Sigmoid colon (tissue), 4 donors: Measurements from ENCODE around the gene NCF4.

ENCODE experiments used
- EP300 ChIP-seq, 4 donors: sonication (generic); formaldehyde crosslinking; IDR thresholded peaks; one replicate each; pipeline ENCODE4 v1.6.1; 2017; ENCODE audit warnings: antibody characterized with exemption in 4 of 4
- POLR2A ChIP-seq, 2 donors: fragments of 450-650 bp; IDR thresholded peaks; one replicate each; pipeline ENCODE4 v1.6.1; 2016; ENCODE audit warnings: antibody characterized with exemption in 2 of 2, mild to moderate bottlenecking in 2 of 2, moderate library complexity in 2 of 2
- POLR2AphosphoS5 ChIP-seq, 4 donors: sonication (generic); formaldehyde crosslinking; IDR thresholded peaks; one replicate each; pipeline ENCODE4 v1.6.1; 2017; ENCODE audit warnings: antibody characterized with exemption in 4 of 4
- TF ChIP-seq, protein P1 (sequence below), 4 experiments: fragments of 450-650 bp in 3 of 4; fragments of 200-600 bp in 1 of 4; IDR thresholded peaks; one replicate each; pipeline ENCODE4 v1.5.1; 2016 to 2019; ENCODE audit warnings: antibody characterized with exemption in 4 of 4, mild to moderate bottlenecking in 3 of 4, moderate library complexity in 2 of 4

DNA sequence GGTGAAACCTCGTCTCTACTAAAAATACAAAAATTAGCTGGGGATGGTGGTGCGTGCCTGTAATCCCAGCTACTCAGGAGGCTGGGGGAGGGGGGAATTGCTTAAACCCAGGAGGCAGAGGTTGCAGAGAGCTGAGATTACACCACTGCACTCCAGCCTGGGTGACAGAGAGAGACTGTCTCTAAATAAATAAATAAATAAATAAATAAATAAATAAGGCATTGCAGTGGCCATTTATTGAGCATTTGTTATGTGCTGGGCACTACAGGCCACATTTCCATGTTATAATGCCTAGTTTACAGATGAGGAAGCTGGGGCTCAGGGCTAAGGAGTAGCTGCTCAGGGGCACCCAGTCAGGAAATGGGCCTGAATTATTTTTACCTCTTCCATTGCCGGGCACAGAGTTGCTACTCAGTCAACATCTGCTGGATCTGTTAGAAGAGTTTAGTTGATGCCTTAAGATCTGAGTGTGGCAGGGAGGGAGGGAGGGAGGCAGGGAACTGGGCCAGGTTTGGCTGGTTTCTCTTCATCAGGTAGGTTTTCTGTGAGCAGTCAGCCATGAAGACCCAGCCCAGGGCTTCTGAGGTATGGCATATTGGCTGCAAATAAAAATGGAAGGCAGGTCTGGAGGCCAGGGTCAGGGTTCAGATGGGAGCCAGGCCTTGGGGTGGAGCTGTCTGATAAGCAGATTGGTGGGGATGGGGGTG lies 49.6 kb upstream of the NCF4 start:
- TF ChIP-seq EP300 (IDR thresholded peaks at IDR 0.05) = no peak
- TF ChIP-seq, protein P1, sequence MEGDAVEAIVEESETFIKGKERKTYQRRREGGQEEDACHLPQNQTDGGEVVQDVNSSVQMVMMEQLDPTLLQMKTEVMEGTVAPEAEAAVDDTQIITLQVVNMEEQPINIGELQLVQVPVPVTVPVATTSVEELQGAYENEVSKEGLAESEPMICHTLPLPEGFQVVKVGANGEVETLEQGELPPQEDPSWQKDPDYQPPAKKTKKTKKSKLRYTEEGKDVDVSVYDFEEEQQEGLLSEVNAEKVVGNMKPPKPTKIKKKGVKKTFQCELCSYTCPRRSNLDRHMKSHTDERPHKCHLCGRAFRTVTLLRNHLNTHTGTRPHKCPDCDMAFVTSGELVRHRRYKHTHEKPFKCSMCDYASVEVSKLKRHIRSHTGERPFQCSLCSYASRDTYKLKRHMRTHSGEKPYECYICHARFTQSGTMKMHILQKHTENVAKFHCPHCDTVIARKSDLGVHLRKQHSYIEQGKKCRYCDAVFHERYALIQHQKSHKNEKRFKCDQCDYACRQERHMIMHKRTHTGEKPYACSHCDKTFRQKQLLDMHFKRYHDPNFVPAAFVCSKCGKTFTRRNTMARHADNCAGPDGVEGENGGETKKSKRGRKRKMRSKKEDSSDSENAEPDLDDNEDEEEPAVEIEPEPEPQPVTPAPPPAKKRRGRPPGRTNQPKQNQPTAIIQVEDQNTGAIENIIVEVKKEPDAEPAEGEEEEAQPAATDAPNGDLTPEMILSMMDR (IDR thresholded peaks at IDR 0.05) = no peak
- TF ChIP-seq POLR2A (IDR thresholded peaks at IDR 0.05) = no peak
- TF ChIP-seq POLR2AphosphoS5 (IDR thresholded peaks at IDR 0.05) = no peak
